NCI-H128 (cell line): ENCODE results near the gene RYR3.

ENCODE experiments used
- DNase-seq: peaks from one replicate; lab custom pipeline; 2025; ENCODE audit not compliant: unreplicated experiment; lab: John Stamatoyannopoulos, UW

The RYR3 gene

GRCh38 chr15:33693166-33693800 is 382.5 kb downstream of the RYR3 start:
- no peak for DNase-seq

DNA sequence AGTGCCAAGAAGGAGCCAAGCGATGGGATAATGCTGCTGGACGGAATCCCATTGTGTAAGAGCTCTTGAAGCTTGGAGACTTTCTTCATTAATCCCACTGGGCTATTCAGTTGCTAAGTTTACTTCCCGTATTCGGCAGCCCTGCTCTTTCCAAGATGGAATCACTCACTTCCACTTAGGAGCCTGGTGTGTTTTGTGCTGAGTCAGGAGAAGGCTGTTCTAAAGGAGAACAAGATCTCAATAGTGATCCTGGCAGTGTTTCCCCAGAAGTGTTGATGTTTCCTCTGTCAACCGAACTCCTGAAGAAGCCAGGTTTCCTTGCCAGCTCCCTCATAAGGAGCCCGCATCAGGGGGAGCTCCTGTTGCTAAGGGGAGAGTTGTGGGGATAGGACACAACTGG is 387.4 kb downstream of the RYR3 start:
- DNase-seq, result no peak

DNA sequence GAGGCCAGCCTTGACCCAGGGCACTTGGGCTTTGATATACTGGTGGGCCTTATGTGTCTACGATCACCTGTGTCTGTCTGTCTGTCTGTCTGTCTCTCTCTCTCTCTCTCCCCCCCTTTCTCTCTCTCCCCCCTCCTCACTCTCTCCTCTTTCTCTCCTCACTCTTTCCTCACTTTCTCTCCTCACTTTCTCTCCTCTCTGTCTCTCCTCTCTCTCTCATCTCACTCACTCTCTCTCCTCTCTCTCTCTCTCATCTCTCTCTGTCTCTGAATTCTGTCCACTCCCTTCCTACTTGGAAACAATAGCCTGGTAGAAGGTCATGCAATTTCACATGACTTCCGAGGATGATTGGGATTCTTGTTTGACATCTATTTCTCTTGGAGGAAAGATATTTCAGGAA is 388.4 kb downstream of the RYR3 start:
- DNase-seq, result no peak

- no peak for DNase-seq
Measured at GRCh38 chr15:33699691-33700447, 389.1 kb downstream of the RYR3 start.

- DNase-seq, result no peak
Measured at GRCh38 chr15:33700695-33701303, 390.0 kb downstream of the RYR3 start.

- no peak for DNase-seq
Measured at GRCh38 chr15:33701304-33701696, 390.5 kb downstream of the RYR3 start.

GRCh38 chr15:33706173-33706572 is 395.4 kb downstream of the RYR3 start:
- no peak for DNase-seq

- DNase-seq, result no peak
Measured at GRCh38 chr15:33710748-33711147, 400.0 kb downstream of the RYR3 start.

DNA sequence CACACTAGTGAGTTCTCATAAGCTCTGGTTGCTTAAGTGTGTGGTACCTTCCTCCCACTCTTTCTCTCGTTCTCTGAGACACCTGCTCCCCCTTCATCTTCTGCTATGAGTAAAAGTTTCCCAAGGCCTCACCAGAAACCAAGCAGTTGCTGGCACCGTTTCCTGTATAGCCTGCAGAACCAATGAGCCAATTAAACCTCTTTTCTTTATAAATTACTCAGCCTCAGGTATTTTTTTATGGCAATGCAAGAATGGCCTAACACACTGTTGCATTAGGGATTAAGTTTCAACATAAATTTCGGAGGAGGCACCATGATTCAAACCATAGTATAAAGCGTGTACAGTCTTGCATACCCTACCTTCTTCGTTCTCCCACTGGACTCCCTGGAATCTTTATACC is 405.3 kb downstream of the RYR3 start:
- no peak for DNase-seq

- DNase-seq, result no peak
Measured at GRCh38 chr15:33720952-33721351, 410.2 kb downstream of the RYR3 start.

GRCh38 chr15:33722005-33722672 is 411.4 kb downstream of the RYR3 start:
- no peak for DNase-seq

- no peak for DNase-seq
Measured at GRCh38 chr15:33722673-33723015, 411.9 kb downstream of the RYR3 start.

DNA sequence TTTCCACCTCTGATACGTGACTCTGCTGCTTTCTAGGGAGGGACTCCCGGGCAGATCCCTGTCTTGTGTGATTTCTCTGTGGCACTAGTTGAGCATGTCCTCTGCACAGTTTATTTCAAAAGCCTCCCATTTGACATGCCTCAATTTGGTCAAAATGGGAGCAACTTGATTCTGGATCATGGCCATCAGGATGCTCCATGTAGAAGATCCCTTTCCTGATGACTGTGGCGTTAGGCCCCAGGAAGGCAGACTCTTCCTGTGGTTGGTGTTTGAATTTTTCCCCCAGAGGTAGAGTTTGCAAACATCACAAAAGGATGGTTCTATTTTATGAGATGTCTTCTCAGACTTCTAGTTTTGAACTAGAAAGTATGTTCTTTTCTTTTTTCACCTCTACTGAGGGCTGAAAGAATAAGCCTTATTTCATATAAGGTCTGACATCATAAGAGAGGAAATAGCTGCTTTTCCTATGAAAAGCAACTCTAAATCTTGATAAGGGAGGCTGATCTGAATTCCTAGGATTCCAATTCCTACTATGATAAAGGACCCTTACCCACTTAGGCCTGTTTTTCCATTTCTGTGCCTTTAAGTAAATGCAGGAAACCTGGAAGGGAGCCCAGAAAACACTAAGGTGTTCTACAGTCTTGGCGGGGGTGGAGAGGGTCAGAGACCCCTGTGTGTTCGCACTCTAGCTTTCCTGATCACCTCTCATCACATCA is 413.7 kb downstream of the RYR3 start:
- no peak for DNase-seq

DNA sequence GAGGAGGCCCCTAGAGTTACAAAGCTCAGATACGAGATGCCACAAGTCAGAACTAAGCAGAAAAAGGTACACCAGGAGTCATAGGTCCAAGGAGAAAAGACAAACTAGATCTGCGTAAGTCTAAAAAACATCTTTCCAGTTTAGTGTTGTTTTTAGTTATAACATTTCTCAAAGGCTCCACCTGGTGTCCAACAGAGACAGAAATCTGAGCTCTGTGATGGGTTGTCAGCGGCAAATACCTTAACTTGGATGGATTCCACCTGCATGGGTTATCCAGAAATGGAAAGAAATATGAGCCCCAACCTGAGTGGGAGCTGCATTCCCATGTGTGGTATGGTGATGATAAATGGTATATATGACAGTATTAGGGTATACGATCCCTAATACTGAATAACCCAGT is 418.9 kb downstream of the RYR3 start:
- peak; percentile 6 for DNase-seq

DNA sequence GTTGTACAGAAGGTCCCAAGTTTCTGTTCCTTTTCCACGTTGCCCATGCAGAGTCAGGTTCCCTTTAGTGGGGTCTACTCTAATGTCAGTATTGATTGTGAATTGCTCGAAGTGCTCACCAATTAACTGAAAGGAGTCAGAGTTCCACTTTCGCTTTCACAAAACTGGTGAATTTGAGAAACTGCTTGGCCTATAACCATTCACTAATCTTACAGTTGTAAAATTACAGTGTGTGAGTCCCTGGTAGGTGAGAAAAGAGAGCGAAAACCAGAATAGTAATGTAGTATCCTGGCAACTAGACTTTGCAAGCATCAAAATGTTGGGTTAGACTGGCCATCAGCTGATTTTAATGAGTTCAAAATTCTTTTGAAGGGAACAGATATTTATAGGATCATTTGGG is 420.0 kb downstream of the RYR3 start:
- no peak for DNase-seq

DNA sequence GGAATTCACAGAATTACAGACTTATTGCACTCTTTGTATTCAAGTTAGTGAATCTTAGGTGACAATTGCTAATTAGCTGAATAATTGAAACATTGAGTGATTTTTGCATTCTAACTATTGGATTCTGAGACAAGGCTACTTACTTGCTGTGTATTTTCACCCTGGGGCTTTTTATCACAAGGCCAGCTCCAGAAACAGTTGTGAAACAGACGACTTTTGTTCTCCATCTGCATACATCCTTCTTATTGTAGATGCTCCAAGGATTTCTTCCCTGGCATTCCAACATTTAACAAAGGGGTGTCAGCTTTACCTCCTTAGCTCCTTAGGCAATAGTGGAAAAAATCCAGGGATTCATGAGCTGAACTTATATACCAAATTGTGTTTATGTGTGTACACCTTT is 424.4 kb downstream of the RYR3 start:
- no peak for DNase-seq

DNA sequence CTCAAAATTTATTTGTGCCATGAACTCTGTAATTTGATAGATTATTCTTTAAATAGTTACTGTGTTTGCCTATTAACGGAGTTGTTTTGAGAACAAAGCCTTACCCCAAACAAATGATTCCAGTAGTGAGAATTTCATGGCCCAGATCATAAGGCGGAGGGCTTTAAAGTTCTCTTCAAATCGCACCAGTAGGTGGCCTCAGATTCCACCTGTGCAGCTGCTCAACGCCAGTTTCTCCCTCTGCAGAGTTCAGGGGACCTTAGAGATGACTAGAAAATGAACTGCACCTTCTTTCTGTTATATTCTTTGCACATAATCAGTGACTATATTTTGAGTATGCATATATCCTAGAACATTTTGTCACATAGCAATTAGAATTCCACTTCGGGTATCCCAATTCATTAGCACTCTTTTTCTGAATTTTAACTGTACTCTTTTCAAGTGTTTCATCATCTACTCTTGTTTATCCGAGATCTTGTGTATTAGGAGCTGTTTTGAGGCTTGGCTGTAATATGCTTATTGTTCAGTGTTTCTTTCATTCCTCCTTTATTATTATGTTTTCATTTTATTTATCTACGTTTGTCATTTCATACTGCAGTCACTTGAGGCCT is 425.0 kb downstream of the RYR3 start:
- peak; percentile 1 for DNase-seq

DNA sequence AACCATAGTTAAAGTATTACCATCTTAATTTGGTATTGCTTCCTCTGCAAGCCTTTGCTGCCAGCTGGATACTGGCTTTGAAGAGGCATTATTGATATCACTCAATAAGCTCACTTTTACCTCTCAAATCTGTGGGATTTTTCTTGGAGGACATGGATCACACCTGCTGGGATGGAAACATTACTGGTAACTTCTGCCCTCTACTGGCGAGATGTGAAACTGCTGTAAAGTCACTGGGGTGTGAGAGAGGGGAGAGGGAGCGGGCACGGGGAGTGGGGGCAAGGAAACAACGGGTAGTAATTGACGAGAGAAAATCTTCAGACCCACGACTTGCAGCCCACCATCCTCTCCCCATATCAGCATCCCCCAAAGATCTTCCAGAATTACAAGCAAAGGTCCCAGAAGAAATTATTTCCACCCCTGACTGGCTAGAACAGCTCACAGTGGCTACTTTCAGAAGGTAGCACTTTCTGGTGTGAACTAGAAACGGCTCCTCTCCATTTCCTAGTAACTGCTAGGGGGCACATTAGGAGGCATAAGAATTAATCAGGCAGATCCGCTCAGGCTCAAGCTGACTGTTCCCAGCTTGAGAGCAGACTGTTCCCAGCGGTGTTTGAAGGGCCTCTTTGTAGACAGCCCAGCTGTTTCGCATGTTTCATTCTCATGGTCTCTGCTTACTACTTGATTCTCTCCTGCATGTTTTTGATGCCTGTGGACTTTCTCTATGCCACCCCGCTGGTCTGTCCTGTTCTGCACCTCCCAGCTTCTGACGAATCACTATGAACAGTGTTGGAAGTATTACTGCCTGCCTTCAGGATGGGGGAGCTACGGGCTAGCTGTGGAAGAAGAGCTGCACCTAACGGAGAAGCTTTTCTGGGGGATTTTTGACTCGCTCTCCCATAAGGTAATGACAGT is 427.2 kb downstream of the RYR3 start:
- no peak for DNase-seq

DNA sequence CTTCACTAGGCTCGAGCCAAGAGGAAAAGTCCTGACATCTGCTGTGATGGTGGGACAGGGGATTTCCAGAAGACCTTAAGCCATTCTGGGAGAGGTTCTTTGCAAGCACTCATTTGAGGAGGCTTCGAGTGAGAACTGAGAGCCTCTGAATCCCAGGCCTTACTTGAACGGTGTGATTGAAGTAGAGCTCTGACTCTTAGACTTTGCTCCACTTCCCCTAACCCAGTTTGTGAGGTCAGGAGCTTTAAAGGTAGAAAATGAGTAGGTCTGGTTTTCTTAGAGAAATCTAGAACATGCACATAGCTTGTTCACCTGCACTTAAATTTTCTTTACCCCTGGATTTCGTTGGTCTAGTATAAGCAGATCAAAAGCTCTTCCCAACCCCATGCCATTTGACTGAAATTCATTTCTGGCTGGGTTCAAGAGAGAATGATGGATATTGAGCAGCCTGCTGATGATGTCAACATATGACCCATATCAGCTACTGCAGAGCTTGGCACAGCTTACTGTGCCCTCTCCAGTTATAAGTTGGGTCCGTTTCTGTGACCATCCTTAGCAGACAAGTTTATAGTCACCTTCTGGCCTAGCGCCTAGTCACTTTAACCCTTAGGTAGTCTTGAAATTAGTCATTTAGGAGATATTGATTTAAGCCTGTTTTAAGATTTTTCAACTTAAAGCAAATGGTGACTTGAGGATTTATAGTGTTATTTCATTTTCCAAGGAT is 428.3 kb downstream of the RYR3 start:
- no peak for DNase-seq
